B cell (primary cell): ENCODE results near the gene LSM12. TPM values are rescaled to one million over a fixed set of nuclear protein-coding genes. Genes with fewer than 3 reads are reported as not detected.
A peak's percentile ranks its signal among the peaks of the same experiment; 100 is the strongest.

ENCODE experiments used
- ATAC-seq: fragments of 200-7000 bp; cut with Tn5 transposase; one replicate; pipeline ENCODE4 v1.10.0; 2021; ENCODE audit warnings: low read depth, mild to moderate bottlenecking, moderate number of reproducible peaks, moderate library complexity
- CTCF ChIA-PET: fragments of 350-600 bp; sonication (Branson Sonifier 250); formaldehyde crosslinking; loops from one replicate; lab custom pipeline; 2021; ENCODE audit warnings: antibody characterized with exemption, inconsistent platforms; lab: Charles Lee
- POLR2A ChIA-PET: fragments of 350-600 bp; sonication (Branson Sonifier 250); formaldehyde crosslinking; loops from one replicate; lab custom pipeline; 2021; ENCODE audit warnings: antibody characterized with exemption; lab: Charles Lee
- DNase-seq: peaks from one replicate; pipeline ENCODE4 v3.0.0; 2013
- H2AFZ ChIP-seq: 2 replicates; pipeline ENCODE4 v1.6.1; 2012; ENCODE audit warnings: mild to moderate bottlenecking, low read depth, low read length; ENCODE audit not compliant: insufficient read depth, poor library complexity, severe bottlenecking
- H3K27ac ChIP-seq, 2 donors: 1 replicate in 1 of 2; 2 replicates in 1 of 2; pipeline ENCODE4 v1.5.1; 2012 to 2013; ENCODE audit warnings: low read length in 2 of 2, mild to moderate bottlenecking in 2 of 2, moderate library complexity in 1 of 2
- H3K27me3 ChIP-seq, 4 experiments: fragments of 200-600 bp in 1 of 4; sonication (generic) in 1 of 4; replicated peaks in 1 of 4; 1 replicate in 2 of 4; 2 replicates in 2 of 4; pipeline versions ENCODE4 v1.6.1 to v1.7.0; 2013 to 2016; ENCODE audit warnings: low read length in 3 of 4, mild to moderate bottlenecking in 2 of 4, mixed read lengths in 1 of 4, moderate library complexity in 1 of 4; ENCODE audit not compliant: insufficient read depth in 4 of 4, control insufficient read depth in 3 of 4; ENCODE audit errors: control extremely low read depth in 1 of 4
- H3K36me3 ChIP-seq, 2 experiments: replicated peaks in 1 of 2; 1 replicate in 1 of 2; 2 replicates in 1 of 2; pipeline versions ENCODE4 v1.6.1 to v1.7.1; 2013; ENCODE audit warnings: low read length in 1 of 2; ENCODE audit not compliant: insufficient read depth in 2 of 2, control insufficient read depth in 1 of 2; ENCODE audit errors: control extremely low read depth in 1 of 2, extremely low read depth in 1 of 2
- H3K4me1 ChIP-seq, 2 donors: fragments of 200-600 bp in 1 of 2; sonication (generic) in 1 of 2; 1 replicate in 1 of 2; 2 replicates in 1 of 2; pipeline versions ENCODE4 v1.5.1 to v1.6.1; 2013 to 2017; ENCODE audit warnings: low read length in 2 of 2; ENCODE audit not compliant: control insufficient read depth in 2 of 2, insufficient read depth in 2 of 2
- H3K4me2 ChIP-seq: replicated peaks from 2 replicates; pipeline ENCODE3; 2012; ENCODE audit warnings: mild to moderate bottlenecking, low read depth, low read length; ENCODE audit not compliant: poor library complexity, severe bottlenecking
- H3K4me3 ChIP-seq, 5 experiments: fragments of 200-600 bp in 1 of 5; sonication (generic) in 1 of 5; 1 replicate in 3 of 5; 2 replicates in 2 of 5; pipeline versions ENCODE4 v1.5.1 to v1.7.0; 2011 to 2016; ENCODE audit warnings: low read length in 4 of 5, mild to moderate bottlenecking in 4 of 5, low read depth in 2 of 5, control low read depth in 1 of 5, moderate library complexity in 1 of 5; ENCODE audit not compliant: insufficient read depth in 1 of 5; ENCODE audit errors: control extremely low read depth in 1 of 5, extremely low read depth in 1 of 5
- H3K79me2 ChIP-seq: fragments of 200-600 bp; sonication (generic); one replicate; pipeline ENCODE4 v1.6.0; 2016; ENCODE audit warnings: low read length; ENCODE audit not compliant: control insufficient read depth, insufficient read depth
- H3K9ac ChIP-seq: fragments of 200-600 bp; sonication (generic); 2 replicates; pipeline ENCODE4 v1.6.1; 2017; ENCODE audit warnings: mild to moderate bottlenecking, low read length, moderate library complexity
- H3K9me3 ChIP-seq, 3 donors: one replicate each; pipeline versions ENCODE4 v1.6.1 to v1.7.1; 2013; ENCODE audit warnings: low read length in 2 of 3; ENCODE audit not compliant: control insufficient read depth in 2 of 3, insufficient read depth in 1 of 3; ENCODE audit errors: control extremely low read depth in 1 of 3
- H4K20me1 ChIP-seq: 2 replicates; pipeline ENCODE4 v1.6.0; 2012; ENCODE audit warnings: mild to moderate bottlenecking, low read length; ENCODE audit not compliant: insufficient read depth, control insufficient read depth, poor library complexity, severe bottlenecking
- H3K27ac Mint-ChIP-seq: one replicate; pipeline ENCODE4 v1.8.0; 2021; ENCODE audit warnings: mixed read lengths
- H3K27me3 Mint-ChIP-seq: one replicate; pipeline ENCODE4 v1.8.0; 2021; ENCODE audit warnings: mixed read lengths
- H3K4me1 Mint-ChIP-seq: one replicate; pipeline ENCODE4 v1.8.0; 2021; ENCODE audit warnings: mixed read lengths
- H3K4me3 Mint-ChIP-seq: one replicate; pipeline ENCODE4 v1.8.0; 2021; ENCODE audit warnings: mixed read lengths
- H3K9me3 Mint-ChIP-seq: one replicate; pipeline ENCODE4 v1.8.0; 2022; ENCODE audit warnings: mixed read lengths; ENCODE audit not compliant: insufficient read depth
- CTCF ChIP-seq: fragments of 200-600 bp; IDR thresholded peaks from one replicate; pipeline ENCODE4 v1.8.0; 2022; ENCODE audit warnings: antibody characterized with exemption, mild to moderate bottlenecking
- EZH2 ChIP-seq: IDR thresholded peaks from 2 replicates; pipeline ENCODE4 v1.6.1; 2012; ENCODE audit warnings: borderline replicate concordance, low read depth, mild to moderate bottlenecking, moderate library complexity, low read length; ENCODE audit not compliant: insufficient read depth, poor library complexity, severe bottlenecking
- WGBS: methylation state at CpG from one replicate; pipeline ENCODE4 v1.1.5; 2013; ENCODE audit warnings: missing lambda C conversion rate; ENCODE audit not compliant: insufficient coverage; 5-methylcytosine and 5-hydroxymethylcytosine counted together
- intact Hi-C: fragments of 100-400 bp; cut with micrococcal nuclease; formaldehyde crosslinking; loops from one replicate; pipeline ENCODE4 v1.10.0; 2022
- polyA plus RNA-seq: library from polyadenylated mRNA; depleted of rRNA; stranded (reverse); fragments of >200 nt; gene quantifications from 2 replicates; pipeline ENCODE4 v1.2.3, GENCODE V29; 2012
- total RNA-seq, 2 donors: library from RNA; stranded (reverse); fragments of 120-200 nt in 1 of 2; gene quantifications; 1 replicate in 1 of 2; 2 replicates in 1 of 2; pipeline versions ENCODE4 v1.2.3 to v1.2.4, GENCODE V29; 2013 to 2022

Gene LSM12
- total and polyA plus RNA-seq, 2 donors (not counting 1 experiment from before 2014, with no cell fraction given) = 16.8 to 31.2 TPM

GRCh38 chr17:44111777-44112176 is 45.3 kb upstream of the LSM12 start:
- Mint-ChIP-seq H3K4me1 (peaks cover 47% of the 10 kb centered on the region), H3K4me3 (peak overlapping the region; percentile 56), H3K27ac (peak overlapping the region; percentile 18), H3K9me3 (no peaks in the 10 kb centered on the region), H3K27me3 (no peaks in the 10 kb centered on the region)
- ChIA-PET POLR2A (no interaction called here), CTCF (interaction anchor here (1.1 to 1.8 kb wide), 2 partner anchors 11 to 12 kb away, joined by 4 to 7 read pairs; partner anchors contain the start of gene HDAC5)
- H3K4me3 ChIP-seq = peak overlapping the region in 1 of 5 experiments; percentile 25
- H3K4me1 ChIP-seq = peaks cover 32 to 43% of the 10 kb centered on the region in 2 donors
- intact Hi-C loops = loop anchor here (1.0 kb wide), 1 partner anchor 11 kb away; no protein-coding TSS in a partner anchor
- no peaks in the 10 kb centered on the region for H3K9me3 ChIP-seq
- peaks cover 100% of the 10 kb centered on the region for H4K20me1 ChIP-seq
- H3K9ac ChIP-seq = peak overlapping the region; percentile 48
- H2AFZ ChIP-seq = no peak overlapping the region
- ATAC-seq = no peak
- H3K79me2 ChIP-seq = peaks cover 94% of the 10 kb centered on the region
- peaks cover 9 to 37% of the 10 kb centered on the region in 2 experiments for H3K36me3 ChIP-seq
- DNase-seq = no peak
- H3K27me3 ChIP-seq = no peaks in the 10 kb centered on the region
- H3K27ac ChIP-seq = no peak overlapping the region
- TF ChIP-seq EZH2 (no peak), CTCF (no peak)
- 100% methylated on average over 1 of the region's 3 CpGs for WGBS
- peak overlapping the region; percentile 82 for H3K4me2 ChIP-seq

- no peaks in the 10 kb centered on the region for H3K9me3 Mint-ChIP-seq
- no peak for TF ChIP-seq CTCF
- TF ChIP-seq EZH2 = no peak
- H3K79me2 ChIP-seq = peaks cover 86% of the 10 kb centered on the region
- no peaks in the 10 kb centered on the region for H3K27me3 ChIP-seq
- peaks cover 32 to 43% of the 10 kb centered on the region in 2 donors for H3K4me1 ChIP-seq
- H3K27me3 Mint-ChIP-seq = no peaks in the 10 kb centered on the region
- H3K27ac Mint-ChIP-seq = peak overlapping the region; percentile 46
- H4K20me1 ChIP-seq = peaks cover 99% of the 10 kb centered on the region
- H3K4me2 ChIP-seq = peak overlapping the region; percentile 82
- peak overlapping the region in 4 of 5 experiments; percentile 5 to 55 (median 16) for H3K4me3 ChIP-seq
- DNase-seq = peak; percentile 67
- H3K4me1 Mint-ChIP-seq = peaks cover 44% of the 10 kb centered on the region
- peak; percentile 75 for ATAC-seq
- ChIA-PET POLR2A (interaction anchor here (0.6 to 0.7 kb wide), 3 partner anchors 10 to 246 kb away, joined by 3 to 7 read pairs (median 7); no protein-coding TSS in a partner anchor), CTCF (interaction anchor here (1.1 to 1.8 kb wide), 2 partner anchors 11 to 13 kb away, joined by 4 to 7 read pairs; partner anchors contain the start of gene HDAC5)
- peak overlapping the region; percentile 48 for H3K9ac ChIP-seq
- peak overlapping the region; percentile 56 for H3K4me3 Mint-ChIP-seq
- peaks cover 6 to 30% of the 10 kb centered on the region in 2 experiments for H3K36me3 ChIP-seq
- H2AFZ ChIP-seq = no peak overlapping the region
- intact Hi-C loops = no loop called here
- no peaks in the 10 kb centered on the region for H3K9me3 ChIP-seq
- no peak overlapping the region for H3K27ac ChIP-seq
- 12% methylated on average over 23 of the region's 28 CpGs for WGBS
Measured at GRCh38 chr17:44110823-44111633, 44.6 kb upstream of the LSM12 start.
